Astrocyte (in vitro differentiated cells and primary cell): ENCODE measurements around the gene FAM120AOS.

Experiments used
- EZH2 ChIP-seq: IDR thresholded peaks from 2 replicates; pipeline ENCODE4 v1.6.1; 2012; ENCODE audit warnings: mild to moderate bottlenecking, low read length, inconsistent platforms; ENCODE audit not compliant: insufficient read depth
- TF ChIP-seq, protein P1 (sequence below): IDR thresholded peaks from 2 replicates; pipeline ENCODE4 v1.5.1; 2011; ENCODE audit warnings: low read depth, mild to moderate bottlenecking, inconsistent platforms, low read length, moderate library complexity; ENCODE audit not compliant: insufficient read depth

DNA sequence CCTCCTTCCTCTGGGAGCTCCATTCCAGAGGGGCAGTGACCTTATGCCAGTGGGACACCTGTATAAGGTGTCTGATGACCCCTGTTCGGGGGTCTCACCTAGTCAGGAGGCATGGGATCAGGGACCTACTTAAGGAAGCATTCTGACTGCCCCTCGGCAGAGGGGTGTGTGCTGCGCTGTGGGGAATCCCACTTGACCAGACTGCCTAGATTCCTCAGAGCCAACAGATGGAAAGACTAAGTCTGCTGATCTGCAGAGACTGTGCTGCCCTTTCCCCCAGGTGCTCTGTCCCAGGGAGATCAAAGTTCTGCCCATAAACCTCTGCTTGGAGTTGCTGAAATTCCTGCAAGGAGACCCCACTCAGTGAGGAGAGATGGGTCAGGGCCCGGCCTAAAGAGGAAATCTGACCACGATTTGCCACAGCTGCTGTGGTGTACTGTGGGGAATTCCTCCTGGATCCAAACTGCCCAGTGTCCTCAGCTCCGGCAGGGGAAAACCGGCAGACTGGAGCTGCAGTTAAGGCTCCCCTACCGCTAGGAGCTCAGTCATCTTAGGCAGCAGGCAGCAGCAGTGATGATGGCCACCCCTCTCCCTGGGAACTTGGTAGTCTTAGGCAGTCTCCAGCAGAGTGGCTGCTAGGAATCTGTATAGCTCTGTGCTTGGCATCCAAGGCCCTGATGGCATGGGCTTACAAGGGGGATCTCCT lies 36.7 kb downstream of the FAM120AOS start:
- TF ChIP-seq, protein P1, sequence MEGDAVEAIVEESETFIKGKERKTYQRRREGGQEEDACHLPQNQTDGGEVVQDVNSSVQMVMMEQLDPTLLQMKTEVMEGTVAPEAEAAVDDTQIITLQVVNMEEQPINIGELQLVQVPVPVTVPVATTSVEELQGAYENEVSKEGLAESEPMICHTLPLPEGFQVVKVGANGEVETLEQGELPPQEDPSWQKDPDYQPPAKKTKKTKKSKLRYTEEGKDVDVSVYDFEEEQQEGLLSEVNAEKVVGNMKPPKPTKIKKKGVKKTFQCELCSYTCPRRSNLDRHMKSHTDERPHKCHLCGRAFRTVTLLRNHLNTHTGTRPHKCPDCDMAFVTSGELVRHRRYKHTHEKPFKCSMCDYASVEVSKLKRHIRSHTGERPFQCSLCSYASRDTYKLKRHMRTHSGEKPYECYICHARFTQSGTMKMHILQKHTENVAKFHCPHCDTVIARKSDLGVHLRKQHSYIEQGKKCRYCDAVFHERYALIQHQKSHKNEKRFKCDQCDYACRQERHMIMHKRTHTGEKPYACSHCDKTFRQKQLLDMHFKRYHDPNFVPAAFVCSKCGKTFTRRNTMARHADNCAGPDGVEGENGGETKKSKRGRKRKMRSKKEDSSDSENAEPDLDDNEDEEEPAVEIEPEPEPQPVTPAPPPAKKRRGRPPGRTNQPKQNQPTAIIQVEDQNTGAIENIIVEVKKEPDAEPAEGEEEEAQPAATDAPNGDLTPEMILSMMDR: no peak
- no peak for TF ChIP-seq EZH2
